Ovary (tissue), 9 donors: ENCODE data around the gene P2RY13. TPM values are rescaled to one million over a fixed set of nuclear protein-coding genes. Genes with fewer than 3 reads are reported as not detected.

Experiments used
- DNase-seq, 5 donors: peaks; one replicate each; pipeline ENCODE4 v3.0.0-alpha.2; 2019 to 2020
- H3K27ac ChIP-seq, 2 donors: fragments of 200-600 bp; one replicate each; pipeline versions ENCODE4 v1.5.1 to v1.8.0; 2019 to 2022
- H3K27me3 ChIP-seq: fragments of 200-600 bp; one replicate; pipeline ENCODE4 v1.8.0; 2022
- H3K36me3 ChIP-seq: fragments of 200-600 bp; sonication (generic); one replicate; pipeline ENCODE4 v1.5.1; 2019
- H3K4me1 ChIP-seq: one replicate; pipeline ENCODE4 v1.8.1; 2013; ENCODE audit warnings: mild to moderate bottlenecking, moderate library complexity; ENCODE audit not compliant: insufficient read depth
- H3K4me3 ChIP-seq: fragments of 200-600 bp; sonication (generic); one replicate; pipeline ENCODE4 v1.5.1; 2017
- H3K9me3 ChIP-seq, 2 donors: fragments of 200-600 bp in 1 of 2; sonication (generic) in 1 of 2; one replicate each; pipeline versions ENCODE4 v1.5.1 to v1.8.1; 2013 to 2019; ENCODE audit warnings: mild to moderate bottlenecking in 1 of 2, moderate library complexity in 1 of 2
- EP300 ChIP-seq: sonication (generic); formaldehyde crosslinking; IDR thresholded peaks from one replicate; pipeline ENCODE4 v1.6.1; 2017; ENCODE audit warnings: antibody characterized with exemption
- POLR2A ChIP-seq: fragments of 450-650 bp; IDR thresholded peaks from one replicate; pipeline ENCODE4 v1.6.1; 2017; ENCODE audit warnings: antibody characterized with exemption, mild to moderate bottlenecking, moderate library complexity
- WGBS, 3 donors: extraction: QIAGEN DNeasy Blood & Tissue Kit in 1 of 3; methylation state at CpG; one replicate each; pipeline versions ENCODE4 v1.1.5 to v1.1.7; 2013 to 2017; 5-methylcytosine and 5-hydroxymethylcytosine counted together
- intact Hi-C, 4 donors: fragments of 100-400 bp; cut with DNase I; formaldehyde crosslinking; loops; one replicate each; pipeline versions ENCODE4 v1.11.0 to v1.15.1; 2022 to 2023
- polyA plus RNA-seq, 2 donors: library from polyadenylated mRNA; stranded (reverse); fragments of 200-250 nt in 1 of 2; fragments of 350-450 nt in 1 of 2; fragmentation: Illumina TruSeq in 1 of 2; extraction: RNeasy Lipid Tissue Mini Kit (QIAGEN cat#74804) in 1 of 2; gene quantifications; one replicate each; pipeline ENCODE4 v1.2.3, GENCODE V29; 2013 to 2014
- total RNA-seq, 7 donors: library from RNA; depleted of rRNA in 2 of 7; stranded (reverse); fragments of >200 nt in 2 of 7; fragmentation: NEBNext Ultra II Directional in 3 of 7; extraction: Animal tissue kit (Norgen Biotek cat#: 25700) in 3 of 7; gene quantifications; one replicate each; pipeline versions ENCODE4 v1.1.0 to v1.2.4, GENCODE V29; 2016 to 2023
- TF ChIP-seq, protein P1 (sequence below), 3 donors: fragments of 450-650 bp in 2 of 3; fragments of 200-600 bp in 1 of 3; IDR thresholded peaks; one replicate each; pipeline versions ENCODE4 v1.5.1 to v1.8.0; 2016 to 2022; ENCODE audit warnings: antibody characterized with exemption in 3 of 3, mild to moderate bottlenecking in 1 of 3
- donor health status: DM: no; HTN: no; CAD: no; lungs with moderate emphysema.
- donor health status: DM: no; HTN: no; CAD: no.
- donor health status: Bipolar disorder and iron deficiency.
- donor health status: DM: yes; HTN: yes; CAD: no.
- donor health status: DM: no; HTN: no; CAD: no.
- donor health status: DM: yes; HTN: yes; CAD: no.

Gene P2RY13
- total and polyA plus RNA-seq, 9 donors: 0.27 to 5.8 (median 0.56) TPM

DNA sequence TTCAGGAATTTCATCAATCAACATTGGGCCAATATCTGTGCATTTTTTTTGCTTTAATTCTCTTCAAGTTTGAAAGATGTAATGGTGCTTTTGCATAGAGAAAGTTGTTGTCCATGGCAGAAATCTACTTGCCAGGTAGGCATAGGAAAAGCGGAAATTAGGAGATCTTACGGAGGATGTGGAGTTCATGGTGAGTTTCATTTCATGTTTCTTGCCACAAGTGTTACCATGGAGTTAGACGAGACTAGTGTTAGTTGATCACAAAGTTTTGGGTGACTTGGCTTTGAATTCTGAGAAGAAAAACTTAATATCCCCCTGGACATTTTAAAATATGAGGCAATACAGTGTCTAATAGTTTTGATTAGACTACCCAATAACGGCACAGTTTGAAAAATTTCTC, 1.0 kb upstream of the P2RY13 start:
- intact Hi-C loops: no loop called here
- 70 to 96% (median 80%) methylated on average over 4 of the region's 4 CpGs for WGBS, 3 donors
- TF ChIP-seq, protein P1, sequence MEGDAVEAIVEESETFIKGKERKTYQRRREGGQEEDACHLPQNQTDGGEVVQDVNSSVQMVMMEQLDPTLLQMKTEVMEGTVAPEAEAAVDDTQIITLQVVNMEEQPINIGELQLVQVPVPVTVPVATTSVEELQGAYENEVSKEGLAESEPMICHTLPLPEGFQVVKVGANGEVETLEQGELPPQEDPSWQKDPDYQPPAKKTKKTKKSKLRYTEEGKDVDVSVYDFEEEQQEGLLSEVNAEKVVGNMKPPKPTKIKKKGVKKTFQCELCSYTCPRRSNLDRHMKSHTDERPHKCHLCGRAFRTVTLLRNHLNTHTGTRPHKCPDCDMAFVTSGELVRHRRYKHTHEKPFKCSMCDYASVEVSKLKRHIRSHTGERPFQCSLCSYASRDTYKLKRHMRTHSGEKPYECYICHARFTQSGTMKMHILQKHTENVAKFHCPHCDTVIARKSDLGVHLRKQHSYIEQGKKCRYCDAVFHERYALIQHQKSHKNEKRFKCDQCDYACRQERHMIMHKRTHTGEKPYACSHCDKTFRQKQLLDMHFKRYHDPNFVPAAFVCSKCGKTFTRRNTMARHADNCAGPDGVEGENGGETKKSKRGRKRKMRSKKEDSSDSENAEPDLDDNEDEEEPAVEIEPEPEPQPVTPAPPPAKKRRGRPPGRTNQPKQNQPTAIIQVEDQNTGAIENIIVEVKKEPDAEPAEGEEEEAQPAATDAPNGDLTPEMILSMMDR (IDR thresholded peaks at IDR 0.05): no peak
- TF ChIP-seq EP300: no peak
- no peak for TF ChIP-seq POLR2A

DNA sequence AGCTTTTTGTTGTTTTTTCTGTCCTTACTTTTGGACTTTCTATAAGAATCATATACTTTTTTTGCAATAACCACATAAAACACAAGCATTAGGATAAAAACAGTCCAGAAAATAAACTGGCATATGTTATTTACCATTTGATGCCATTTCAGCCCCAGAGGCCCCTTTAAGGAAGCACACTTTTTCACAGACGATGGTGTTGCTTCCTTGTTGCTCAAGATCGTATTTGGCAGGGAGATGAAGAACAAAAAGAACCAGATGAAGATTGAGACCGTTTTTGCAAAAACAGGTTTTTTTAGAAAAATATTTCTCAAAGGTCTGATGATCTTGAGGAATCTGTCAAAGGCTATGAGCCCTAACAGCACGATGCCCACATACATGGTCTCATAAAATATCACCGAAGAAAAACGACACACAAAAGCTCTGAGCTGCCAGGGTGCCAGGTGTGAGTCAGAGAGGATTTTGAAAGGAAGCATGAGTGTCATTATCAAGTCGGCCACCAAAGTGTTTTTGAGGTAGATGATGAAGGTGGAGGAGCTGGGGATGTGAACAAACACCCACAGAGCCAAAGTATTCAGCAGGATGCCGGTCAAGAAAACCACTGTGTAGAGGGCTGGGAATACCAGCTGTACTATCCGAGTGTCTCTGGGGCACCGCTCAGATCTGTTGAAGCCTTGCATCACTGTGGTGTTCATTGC, 902 bp downstream of the P2RY13 start:
- Histone ChIP-seq H3K36me3 (no peaks in the 10 kb centered on the region), H3K9me3 (no peaks in the 10 kb centered on the region), H3K27me3 (no peaks in the 10 kb centered on the region), H3K4me3 (no peak overlapping the region), H3K27ac (no peak overlapping the region), H3K4me1 (no peaks in the 10 kb centered on the region)
- DNase-seq: no peak
- TF ChIP-seq, protein P1 (IDR thresholded peaks at IDR 0.05): no peak
- no peak for TF ChIP-seq EP300
- no peak for TF ChIP-seq POLR2A
- 51 to 61% (median 59%) methylated on average over 10 of the region's 10 CpGs for WGBS, 3 donors
- intact Hi-C loops: no loop called here

More for the DNA sequence above, 1.0 kb upstream of the P2RY13 start:
- Histone ChIP-seq H3K9me3 (no peaks in the 10 kb centered on the region), H3K27ac (no peak overlapping the region), H3K27me3 (no peaks in the 10 kb centered on the region), H3K4me1 (no peaks in the 10 kb centered on the region), H3K36me3 (no peaks in the 10 kb centered on the region), H3K4me3 (no peak overlapping the region)
- DNase-seq: no peak

- DNase-seq: no peak
- TF ChIP-seq, protein P1 (IDR thresholded peaks at IDR 0.05): no peak
- TF ChIP-seq POLR2A (no peak), EP300 (no peak)
- H3K27ac ChIP-seq: no peak overlapping the region
- H3K4me3 ChIP-seq: no peak overlapping the region
- no peaks in the 10 kb centered on the region for H3K4me1 ChIP-seq
- H3K27me3 ChIP-seq: no peaks in the 10 kb centered on the region
- no peaks in the 10 kb centered on the region for H3K36me3 ChIP-seq
- H3K9me3 ChIP-seq: no peaks in the 10 kb centered on the region
- intact Hi-C loops: no loop called here
- 8 to 17% (median 12%) methylated on average over 3 of the region's 3 CpGs for WGBS, 3 donors
Observed at GRCh38 chr3:151327571-151328198, 1.7 kb downstream of the P2RY13 start.

GRCh38 chr3:151322511-151322910, 6.8 kb downstream of the P2RY13 start:
- Histone ChIP-seq H3K27ac (no peak overlapping the region), H3K36me3 (no peaks in the 10 kb centered on the region), H3K4me3 (no peak overlapping the region), H3K27me3 (no peaks in the 10 kb centered on the region), H3K4me1 (no peaks in the 10 kb centered on the region), H3K9me3 (no peaks in the 10 kb centered on the region)
- 92 to 96% (median 94%) methylated on average over 1 of the region's 1 CpG for WGBS, 3 donors
- TF ChIP-seq POLR2A: no peak
- TF ChIP-seq EP300: no peak
- TF ChIP-seq, protein P1 (IDR thresholded peaks at IDR 0.05): no peak
- intact Hi-C loops: no loop called here
- no peak for DNase-seq
